NCI-H82 treated with DMSO at 0.1 percent for 48 hours (cell line): ENCODE measurements around the gene CDK2.
"Not testable (repeated sequence)": the region's sequence is repeated elsewhere in the genome, so short reads cannot be mapped to it uniquely, and the experiment has no call there.

ENCODE experiments used
- DNase-seq: peaks from one replicate; lab custom pipeline; 2025; ENCODE audit not compliant: unreplicated experiment; lab: John Stamatoyannopoulos, UW

The CDK2 gene

GRCh38 chr12:55979069-55979468 lies 12.4 kb downstream of the CDK2 start:
- no peak for DNase-seq

- not testable (repeated sequence) for DNase-seq
These were observed 15.3 kb downstream of the CDK2 start for GRCh38 chr12:55981882-55982281.

GRCh38 chr12:55982319-55982936 lies 15.8 kb downstream of the CDK2 start:
- no peak for DNase-seq

GRCh38 chr12:55983232-55983842 lies 16.7 kb downstream of the CDK2 start:
- no peak for DNase-seq

GRCh38 chr12:55984861-55985260 lies 18.2 kb downstream of the CDK2 start:
- no peak for DNase-seq

GRCh38 chr12:55985341-55985740 lies 18.7 kb downstream of the CDK2 start:
- DNase-seq: no peak

- DNase-seq: not testable (repeated sequence)
These were observed 19.3 kb downstream of the CDK2 start for GRCh38 chr12:55985976-55986375.

GRCh38 chr12:55991110-55991509 lies 24.5 kb downstream of the CDK2 start:
- no peak for DNase-seq

GRCh38 chr12:55993230-55993853 lies 26.7 kb downstream of the CDK2 start:
- no peak for DNase-seq

- no peak for DNase-seq
These were observed 28.7 kb downstream of the CDK2 start for GRCh38 chr12:55995366-55995765.

- peak; percentile 13 for DNase-seq
These were observed 29.6 kb downstream of the CDK2 start for GRCh38 chr12:55996201-55996714.

GRCh38 chr12:55996715-55997534 lies 30.3 kb downstream of the CDK2 start, which contains the start of gene SUOX:
TSS of gene SUOX (plus strand) at chr12:55997276. CDS start at chr12:56002222, 4,946 bp downstream.
- DNase-seq: peak; percentile 77

- no peak for DNase-seq
These were observed 30.9 kb downstream of the CDK2 start for GRCh38 chr12:55997535-55997859.

- DNase-seq: not testable (repeated sequence)
These were observed 32.9 kb downstream of the CDK2 start for GRCh38 chr12:55999522-55999921.

GRCh38 chr12:55999999-56000540 lies 33.4 kb downstream of the CDK2 start:
- DNase-seq: not testable (repeated sequence)

- no peak for DNase-seq
These were observed 35.0 kb downstream of the CDK2 start for GRCh38 chr12:56001487-56002100.

- not testable (repeated sequence) for DNase-seq
These were observed 36.7 kb downstream of the CDK2 start for GRCh38 chr12:56003376-56003775.

GRCh38 chr12:56004211-56004610 lies 37.6 kb downstream of the CDK2 start:
- DNase-seq: no peak

GRCh38 chr12:56007564-56008559 lies 41.2 kb downstream of the CDK2 start:
- peak; percentile 37 for DNase-seq
